ENCODE measurements around the gene HHAT.

- TF ChIP-seq CTCF (IDR thresholded peaks at IDR 0.05; ENCODE audit: borderline replicate concordance, extremely low read depth, low read length, poor library complexity, severe bottlenecking) (no peak), EZH2 (IDR thresholded peaks at IDR 0.05; ENCODE audit: borderline replicate concordance, low read depth, low read length, severe bottlenecking) (no peak)
These were observed 393.8 kb downstream of the HHAT start for GRCh38 chr1:210722410-210723081.
